ENCODE data around the gene CMKLR1. TPM values are rescaled to one million over a fixed set of nuclear protein-coding genes. Genes with fewer than 3 reads are reported as not detected.
A peak's percentile ranks its signal among the peaks of the same experiment; 100 is the strongest.

Gene CMKLR1
- total and polyA plus RNA-seq, 2 donors from 2014 or later: 6.1 to 25.7 TPM

DNA sequence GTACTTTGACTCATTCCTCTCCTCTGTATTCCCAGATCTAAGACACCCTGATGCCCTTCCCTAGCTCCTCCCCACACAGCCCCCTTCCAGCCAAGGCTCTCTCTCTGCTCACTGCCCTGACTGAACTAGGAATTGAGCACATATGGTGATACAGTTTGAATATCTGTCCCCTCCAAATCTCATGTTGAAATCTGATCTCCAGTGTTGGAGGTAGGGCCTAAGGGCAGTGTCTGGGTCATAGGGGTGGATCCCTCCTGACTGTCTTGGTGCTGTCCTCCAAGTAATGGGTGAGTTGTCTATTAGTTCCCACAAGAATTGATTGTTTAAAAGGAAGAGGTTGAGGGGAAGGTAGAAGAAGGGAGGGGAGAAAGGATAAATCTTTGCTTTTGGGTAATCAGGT, 17.4 kb downstream of the CMKLR1 start:
- Histone ChIP-seq H3K9ac (ENCODE audit: low read length in 3 of 3) (no peak overlapping the region), H3K4me3 (ENCODE audit: low read length in 3 of 3) (no peak overlapping the region), H3K27ac (ENCODE audit: low read depth in 2 of 2, low read length in 2 of 2) (no peak overlapping the region), H3K27me3 (ENCODE audit: control insufficient read depth, insufficient read depth, low read length) (no peaks in the 10 kb centered on the region), H3K36me3 (ENCODE audit: control insufficient read depth in 2 of 3, insufficient read depth in 3 of 3, low read length in 3 of 3) (no peaks in the 10 kb centered on the region), H3K4me1 (ENCODE audit: control insufficient read depth in 2 of 3, insufficient read depth in 2 of 3, low read depth in 1 of 3, low read length in 3 of 3) (peaks cover 0 to 2% (median 0%) of the 10 kb centered on the region in 3 donors), H3K9me3 (ENCODE audit: control insufficient read depth in 2 of 3, insufficient read depth in 1 of 3, low read length in 3 of 3) (no peaks in the 10 kb centered on the region)
- FAIRE-seq: no peak
- no peak for DNase-seq
- intact Hi-C loops (cut with DNase I): no loop called here
- TF ChIP-seq CTCF (IDR thresholded peaks at IDR 0.05; ENCODE audit: borderline replicate concordance, extremely low read depth, insufficient read depth): no peak

DNA sequence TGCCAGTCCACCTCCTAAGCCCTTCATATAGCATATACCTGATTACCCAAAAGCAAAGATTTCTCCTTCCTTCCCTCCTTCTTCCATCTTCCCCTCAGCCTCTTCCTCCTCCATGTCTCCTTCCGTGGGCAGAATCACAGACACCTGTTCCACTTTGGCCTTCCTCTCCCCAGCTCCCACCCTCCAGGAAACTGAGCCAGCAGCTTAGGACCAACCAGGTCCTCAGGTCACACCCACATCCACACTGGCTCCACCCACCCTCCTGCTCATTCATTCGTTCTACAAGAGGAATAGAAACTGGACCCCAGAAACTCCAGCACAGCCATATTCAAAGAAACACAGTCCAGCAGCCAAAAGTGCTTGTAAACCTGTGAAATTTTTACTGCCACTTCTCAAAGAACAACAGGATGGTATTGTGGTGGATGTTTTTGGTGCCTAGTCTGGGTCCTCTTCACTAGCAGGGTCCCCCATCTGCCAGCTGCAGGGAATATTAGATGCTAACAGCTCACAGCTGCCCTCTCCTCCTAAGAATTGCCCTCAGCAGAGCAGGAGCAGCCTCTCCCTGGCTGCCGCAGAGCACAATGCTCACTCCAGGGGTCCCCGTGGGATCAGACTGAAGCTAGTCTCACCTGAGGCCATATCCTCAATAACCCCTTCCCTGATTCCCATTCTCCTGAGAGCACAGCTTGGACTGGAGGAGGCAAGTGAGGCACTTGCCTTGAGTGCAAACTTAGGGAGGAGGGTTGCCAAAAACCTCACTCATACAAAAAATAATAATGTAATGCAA, 18.4 kb downstream of the CMKLR1 start:
- Histone ChIP-seq H3K4me3 (ENCODE audit: low read length in 3 of 3) (no peak overlapping the region), H3K4me1 (ENCODE audit: control insufficient read depth in 2 of 3, insufficient read depth in 2 of 3, low read depth in 1 of 3, low read length in 3 of 3) (peaks cover 0 to 2% (median 0%) of the 10 kb centered on the region in 3 donors), H3K27ac (ENCODE audit: low read depth in 2 of 2, low read length in 2 of 2) (no peak overlapping the region), H3K27me3 (ENCODE audit: control insufficient read depth, insufficient read depth, low read length) (no peaks in the 10 kb centered on the region), H3K9me3 (ENCODE audit: control insufficient read depth in 2 of 3, insufficient read depth in 1 of 3, low read length in 3 of 3) (no peaks in the 10 kb centered on the region), H3K9ac (ENCODE audit: low read length in 3 of 3) (no peak overlapping the region), H3K36me3 (ENCODE audit: control insufficient read depth in 2 of 3, insufficient read depth in 3 of 3, low read length in 3 of 3) (no peaks in the 10 kb centered on the region)
- DNase-seq: no peak
- FAIRE-seq: no peak
- TF ChIP-seq CTCF (IDR thresholded peaks at IDR 0.05; ENCODE audit: borderline replicate concordance, extremely low read depth, insufficient read depth): no peak
- intact Hi-C loops (cut with DNase I): no loop called here

DNA sequence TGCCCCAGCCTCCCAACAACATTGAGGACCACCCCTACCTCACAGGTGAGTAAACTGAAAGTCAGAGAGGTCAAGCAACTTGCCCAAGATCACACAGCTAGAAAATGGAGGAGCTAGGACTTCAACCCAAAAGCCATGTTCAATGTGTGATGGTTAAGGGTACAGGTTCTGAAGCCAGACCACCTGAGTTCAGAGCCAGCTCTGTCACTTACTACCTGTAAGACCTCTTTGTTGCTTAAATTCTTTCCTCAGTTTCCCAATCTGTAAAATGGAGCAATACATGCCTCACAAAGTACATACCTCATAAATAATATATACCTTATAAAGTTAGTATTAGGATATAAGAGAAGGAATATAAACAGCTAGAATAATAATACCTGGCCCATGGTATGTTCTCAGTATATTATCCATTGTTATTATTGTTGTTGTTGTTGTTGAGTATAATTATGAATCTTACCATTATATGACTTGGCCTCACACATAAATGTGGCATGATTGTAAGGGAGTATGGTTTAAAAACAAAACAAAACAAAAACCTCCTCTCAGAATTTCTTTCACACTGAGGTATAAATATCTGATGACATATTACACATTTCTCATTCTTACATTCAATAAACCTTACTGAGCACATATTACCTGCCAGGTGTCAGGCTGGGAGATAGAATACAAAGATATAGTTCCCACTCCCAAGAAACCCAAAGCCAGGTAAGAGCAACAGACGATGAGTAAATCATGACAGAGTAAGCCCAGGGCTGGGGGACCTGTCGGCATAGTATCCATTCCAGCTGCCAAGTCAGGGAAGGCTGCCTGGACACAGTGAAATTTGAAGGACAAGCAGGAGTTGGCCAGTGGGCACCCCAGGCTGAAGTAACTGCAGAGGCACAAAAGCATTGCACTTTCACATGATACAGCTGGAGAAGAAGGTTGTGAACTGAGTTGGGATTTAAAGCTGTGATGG, 19.6 kb downstream of the CMKLR1 start:
- no peak overlapping the region for H3K4me3 ChIP-seq (ENCODE audit: low read length in 3 of 3)
- peaks cover 0 to 4% (median 0%) of the 10 kb centered on the region in 3 donors for H3K4me1 ChIP-seq (ENCODE audit: control insufficient read depth in 2 of 3, insufficient read depth in 2 of 3, low read depth in 1 of 3, low read length in 3 of 3)
- FAIRE-seq: no peak
- no peak for TF ChIP-seq CTCF (IDR thresholded peaks at IDR 0.05; ENCODE audit: borderline replicate concordance, extremely low read depth, insufficient read depth)
- no peak overlapping the region for H3K9ac ChIP-seq (ENCODE audit: low read length in 3 of 3)
- H3K27ac ChIP-seq (ENCODE audit: low read depth in 2 of 2, low read length in 2 of 2): no peak overlapping the region
- DNase-seq: peak in 1 of 5 donors; percentile 13
- H3K9me3 ChIP-seq (ENCODE audit: control insufficient read depth in 2 of 3, insufficient read depth in 1 of 3, low read length in 3 of 3): no peaks in the 10 kb centered on the region
- intact Hi-C loops (cut with DNase I): no loop called here
- H3K36me3 ChIP-seq (ENCODE audit: control insufficient read depth in 2 of 3, insufficient read depth in 3 of 3, low read length in 3 of 3): no peaks in the 10 kb centered on the region
- H3K27me3 ChIP-seq (ENCODE audit: control insufficient read depth, insufficient read depth, low read length): no peaks in the 10 kb centered on the region

All from kidney (tissue), 14 donors.